GM04503 (cell line): ENCODE results near the gene ZNF367.
"Not testable (repeated sequence)": the region's sequence is repeated elsewhere in the genome, so short reads cannot be mapped to it uniquely, and the experiment has no call there.

Experiments used
- DNase-seq: peaks from one replicate; pipeline ENCODE4 v3.0.0-alpha.2; 2012; ENCODE audit warnings: low read depth

Gene ZNF367

GRCh38 chr9:96399325-96399633 lies 18.9 kb downstream of the ZNF367 start:
- DNase-seq, result no peak

GRCh38 chr9:96398582-96399324 lies 19.4 kb downstream of the ZNF367 start:
- DNase-seq, result no peak

- DNase-seq, result no peak
Measured at GRCh38 chr9:96395964-96396363, 22.2 kb downstream of the ZNF367 start.

GRCh38 chr9:96394832-96395496 lies 23.2 kb downstream of the ZNF367 start:
- DNase-seq, result no peak

- DNase-seq, result no peak
Measured at GRCh38 chr9:96392263-96392662, 25.9 kb downstream of the ZNF367 start.

- no peak for DNase-seq
Measured at GRCh38 chr9:96391021-96391765, 27.0 kb downstream of the ZNF367 start.

- DNase-seq, result no peak
Measured at GRCh38 chr9:96388144-96388543, 30.0 kb downstream of the ZNF367 start.

- no peak for DNase-seq
Measured at GRCh38 chr9:96386157-96386556, 32.0 kb downstream of the ZNF367 start.

- DNase-seq, result no peak
Measured at GRCh38 chr9:96383165-96383942, 34.8 kb downstream of the ZNF367 start, which contains the start of gene SLC35D2. Gene SLC35D2, minus strand, starts transcription at chr9:96383711. Its CDS starts 77 bp downstream, at chr9:96383634.

GRCh38 chr9:96382839-96383164 lies 35.4 kb downstream of the ZNF367 start:
- DNase-seq, result no peak

GRCh38 chr9:96382175-96382574 lies 36.0 kb downstream of the ZNF367 start:
- no peak for DNase-seq

- no peak for DNase-seq
Measured at GRCh38 chr9:96381696-96382095, 36.5 kb downstream of the ZNF367 start.

GRCh38 chr9:96381125-96381524 lies 37.0 kb downstream of the ZNF367 start:
- no peak for DNase-seq

GRCh38 chr9:96379461-96379860 lies 38.7 kb downstream of the ZNF367 start:
- DNase-seq, result no peak

GRCh38 chr9:96378187-96378586 lies 40.0 kb downstream of the ZNF367 start:
- no peak for DNase-seq

GRCh38 chr9:96376891-96377874 lies 41.0 kb downstream of the ZNF367 start:
- peak; percentile 60 for DNase-seq

GRCh38 chr9:96375507-96375906 lies 42.7 kb downstream of the ZNF367 start:
- DNase-seq, result not testable (repeated sequence)

GRCh38 chr9:96367943-96368342 lies 50.2 kb downstream of the ZNF367 start:
- DNase-seq, result no peak

GRCh38 chr9:96363175-96363967 lies 54.8 kb downstream of the ZNF367 start:
- DNase-seq, result no peak

- not testable (repeated sequence) for DNase-seq
Measured at GRCh38 chr9:96362119-96362518, 56.1 kb downstream of the ZNF367 start.
